ENCODE data around the gene CPO.
A peak's percentile ranks its signal among the peaks of the same experiment; 100 is the strongest.

CPO gene

DNA sequence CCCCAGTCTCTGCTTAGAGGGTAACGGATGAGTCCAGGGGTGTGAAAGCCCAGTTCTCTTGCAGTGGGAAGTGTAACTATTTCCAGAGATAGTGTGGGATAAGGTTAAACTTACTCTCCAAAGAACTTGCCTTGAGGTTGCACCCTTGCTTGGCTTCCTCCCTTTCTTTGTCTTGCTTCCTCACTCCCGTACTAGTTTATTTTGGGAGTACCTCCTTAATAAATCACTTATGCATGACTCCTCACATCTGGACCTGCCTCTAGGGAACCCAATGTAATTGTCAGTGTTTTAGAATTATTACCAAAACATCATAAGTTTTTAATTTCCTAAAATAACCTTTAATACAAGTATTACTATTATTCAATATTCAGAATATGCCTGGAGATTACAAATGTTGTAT is 35.2 kb downstream of the CPO start:
- no peak for DNase-seq (ENCODE audit: low spot score)

DNA sequence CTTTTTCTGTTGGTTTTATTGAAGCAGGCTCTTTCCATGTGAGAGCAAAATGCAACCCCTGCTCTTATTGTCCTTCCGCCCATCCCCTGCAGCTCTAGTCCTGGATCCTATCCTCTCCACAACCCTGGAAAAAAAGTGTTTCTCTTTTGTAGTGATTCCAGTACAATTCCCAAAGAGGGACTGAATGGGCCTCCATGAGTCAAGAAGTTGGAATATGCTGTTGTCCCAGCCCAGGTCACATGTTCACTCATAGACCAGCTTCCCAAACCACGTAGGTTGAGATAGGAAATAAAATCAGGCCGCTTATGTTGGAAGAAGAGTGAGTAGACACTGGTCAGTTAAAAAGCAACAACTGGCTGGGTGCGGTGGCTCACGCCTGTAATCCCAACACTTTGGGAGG is 39.4 kb downstream of the CPO start:
- DNase-seq (ENCODE audit: low spot score), result no peak

- no peak for DNase-seq (ENCODE audit: low spot score)
These were observed 40.0 kb downstream of the CPO start for GRCh38 chr2:206979365-206979764.

DNA sequence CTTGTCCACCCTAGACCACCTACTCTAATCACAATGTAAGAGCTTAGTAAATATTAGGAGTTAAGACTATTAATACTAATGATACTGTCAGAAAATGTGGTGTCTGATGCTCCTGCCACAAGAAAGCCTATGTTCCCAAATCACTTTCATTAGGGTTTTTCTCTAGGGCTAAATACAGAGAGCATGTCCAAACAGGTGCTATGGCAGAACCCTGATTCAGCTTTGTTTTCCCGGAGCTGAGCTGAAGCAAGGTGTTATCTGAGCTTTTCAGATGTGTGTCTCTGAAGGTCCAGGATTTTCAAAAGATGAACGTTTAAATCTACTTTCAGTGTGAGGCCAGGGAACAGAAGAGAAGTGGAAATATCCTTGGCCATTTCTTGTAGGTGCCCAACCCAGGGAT is 40.6 kb downstream of the CPO start:
- no peak for DNase-seq (ENCODE audit: low spot score)

- DNase-seq (ENCODE audit: low spot score), result no peak
These were observed 41.1 kb downstream of the CPO start for GRCh38 chr2:206980413-206980812.

GRCh38 chr2:206981086-206981674 is 41.9 kb downstream of the CPO start:
- DNase-seq (ENCODE audit: low spot score), result no peak

DNA sequence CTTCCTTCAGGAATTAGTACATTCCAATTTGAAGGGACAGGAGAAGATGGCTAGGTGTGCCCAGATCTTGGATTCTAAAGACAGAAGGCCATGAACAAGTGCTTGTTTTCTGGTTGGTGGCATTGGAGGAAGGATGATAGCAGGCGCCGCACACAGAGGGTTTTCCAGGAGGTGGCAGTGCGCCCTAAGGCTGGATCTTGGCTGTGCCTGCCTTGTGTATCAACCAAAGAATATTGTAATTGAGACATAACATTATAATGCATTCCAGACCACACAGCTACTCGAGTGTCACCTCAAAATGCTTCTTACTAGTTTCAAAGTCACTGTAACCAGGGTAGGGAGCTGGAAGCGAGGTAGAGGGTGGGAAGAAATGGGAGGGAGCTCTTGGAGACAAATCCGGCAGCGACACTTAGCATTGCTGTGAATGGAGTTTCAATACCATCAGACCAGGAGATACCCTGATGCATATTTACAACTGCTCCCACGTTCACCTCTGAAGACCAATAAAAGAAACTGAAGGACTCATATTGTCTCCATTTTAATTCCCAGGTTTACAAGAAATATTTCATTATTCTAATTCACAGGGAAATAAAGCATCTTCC is 42.5 kb downstream of the CPO start:
- DNase-seq (ENCODE audit: low spot score), result peak; percentile 34

DNA sequence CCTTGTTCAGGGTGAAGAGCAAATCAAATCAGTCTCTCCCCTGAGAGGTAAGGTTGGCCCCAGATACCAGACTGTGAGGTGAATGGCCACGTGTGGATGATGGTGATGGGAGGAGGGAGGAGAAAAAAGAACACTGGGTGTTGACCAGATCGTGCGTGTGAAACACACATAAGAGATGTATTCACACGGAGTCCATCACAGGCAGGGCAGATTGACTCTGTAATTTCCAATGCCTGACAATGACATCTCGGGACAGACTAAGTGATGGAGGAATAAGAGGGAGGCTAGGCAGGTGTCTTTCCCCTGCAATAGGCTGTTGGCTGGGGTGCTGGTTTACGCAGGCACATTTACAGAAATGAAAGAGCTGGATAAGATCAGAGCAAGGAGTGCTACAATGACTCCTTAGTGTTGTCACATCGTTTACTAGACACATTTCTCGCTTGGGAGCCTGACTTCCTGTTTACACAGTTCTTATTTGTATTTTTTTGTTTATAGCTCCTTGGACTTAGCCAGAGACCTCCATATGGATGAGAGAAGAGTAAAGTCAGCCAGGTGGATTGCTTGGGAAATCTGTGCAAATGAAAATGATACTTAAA is 43.1 kb downstream of the CPO start:
- DNase-seq (ENCODE audit: low spot score), result no peak

GRCh38 chr2:206983161-206983859 is 44.0 kb downstream of the CPO start:
- no peak for DNase-seq (ENCODE audit: low spot score)

- no peak for DNase-seq (ENCODE audit: low spot score)
These were observed 44.9 kb downstream of the CPO start for GRCh38 chr2:206984206-206984605.

- no peak for DNase-seq (ENCODE audit: low spot score)
These were observed 47.6 kb downstream of the CPO start for GRCh38 chr2:206986943-206987342.

GRCh38 chr2:206987810-206988209 is 48.5 kb downstream of the CPO start:
- no peak for DNase-seq (ENCODE audit: low spot score)

GRCh38 chr2:206988884-206989283 is 49.6 kb downstream of the CPO start:
- no peak for DNase-seq (ENCODE audit: low spot score)

DNA sequence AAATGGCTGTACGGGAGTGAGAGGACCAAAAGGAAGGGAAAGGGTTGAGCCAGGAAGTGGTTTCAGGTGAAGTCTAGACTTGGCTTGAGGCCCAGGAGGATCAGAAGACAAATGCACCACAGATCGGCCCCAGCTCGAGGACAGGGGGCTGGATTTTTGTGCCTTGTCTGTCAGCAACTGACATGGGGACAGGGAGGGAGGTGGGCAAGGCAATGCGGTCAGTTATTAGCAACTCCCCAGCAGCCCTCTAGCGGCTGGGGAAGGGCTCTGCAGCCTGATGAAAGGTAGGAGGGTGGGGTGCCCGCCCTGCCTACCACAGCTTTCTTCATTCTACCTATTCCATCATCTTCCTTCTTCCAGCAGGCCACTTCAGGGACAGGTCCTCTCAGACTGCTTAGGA is 50.0 kb downstream of the CPO start:
- peak; percentile 11 for DNase-seq (ENCODE audit: low spot score)

- DNase-seq (ENCODE audit: low spot score), result no peak
These were observed 51.0 kb downstream of the CPO start for GRCh38 chr2:206990360-206990759.

- no peak for DNase-seq (ENCODE audit: low spot score)
These were observed 51.8 kb downstream of the CPO start for GRCh38 chr2:206991070-206991469.

GRCh38 chr2:206993396-206993911 is 54.1 kb downstream of the CPO start:
- no peak for DNase-seq (ENCODE audit: low spot score)

- no peak for DNase-seq (ENCODE audit: low spot score)
These were observed 54.6 kb downstream of the CPO start for GRCh38 chr2:206993964-206994363.

DNA sequence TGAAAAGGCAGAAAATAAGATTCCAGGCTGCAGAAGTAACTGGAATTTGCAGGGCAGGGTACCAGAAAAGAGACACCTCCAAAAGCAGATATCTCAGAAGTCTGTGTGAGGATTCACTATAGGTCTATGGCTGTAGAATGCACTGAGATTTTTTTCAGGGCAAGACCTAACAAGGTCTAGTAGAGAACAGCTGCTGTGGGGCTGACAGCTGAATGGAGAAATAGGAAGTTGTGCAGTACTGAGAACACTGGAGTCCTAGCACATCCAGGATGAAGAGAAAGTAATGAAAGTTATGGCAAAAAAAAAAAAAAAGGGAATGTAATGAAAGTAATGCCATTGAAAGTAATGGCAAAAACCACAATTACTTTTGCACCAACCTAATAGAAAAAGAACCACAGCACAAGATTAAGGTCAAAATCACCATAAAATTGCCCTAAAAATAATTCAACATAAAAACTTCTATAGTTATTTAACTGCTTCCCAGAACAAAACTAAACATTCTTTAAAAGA is 57.3 kb downstream of the CPO start:
- DNase-seq (ENCODE audit: low spot score), result no peak

GRCh38 chr2:207008105-207008990 is 69.0 kb downstream of the CPO start:
- no peak for DNase-seq (ENCODE audit: low spot score)

- no peak for DNase-seq (ENCODE audit: low spot score)
These were observed 73.1 kb downstream of the CPO start for GRCh38 chr2:207012461-207012860.

- no peak for DNase-seq (ENCODE audit: low spot score)
These were observed 75.1 kb downstream of the CPO start for GRCh38 chr2:207014424-207014823.
